GM18873 (cell line): ENCODE results near the gene LSM6.

Experiments used
- ATAC-seq: cut with Tn5 transposase; IDR thresholded peaks from one replicate; pipeline ENCODE4 v1.9.1; 2021; ENCODE audit warnings: mild to moderate bottlenecking, moderate library complexity, moderate number of reproducible peaks; ENCODE audit not compliant: unreplicated experiment, low FRiP score

The LSM6 gene

GRCh38 chr4:146183209-146183608 lies 7.7 kb downstream of the LSM6 start:
- no peak for ATAC-seq

- ATAC-seq = no peak
These were observed 10.5 kb downstream of the LSM6 start for GRCh38 chr4:146186041-146186440.

GRCh38 chr4:146186596-146186995 lies 11.1 kb downstream of the LSM6 start:
- no peak for ATAC-seq

DNA sequence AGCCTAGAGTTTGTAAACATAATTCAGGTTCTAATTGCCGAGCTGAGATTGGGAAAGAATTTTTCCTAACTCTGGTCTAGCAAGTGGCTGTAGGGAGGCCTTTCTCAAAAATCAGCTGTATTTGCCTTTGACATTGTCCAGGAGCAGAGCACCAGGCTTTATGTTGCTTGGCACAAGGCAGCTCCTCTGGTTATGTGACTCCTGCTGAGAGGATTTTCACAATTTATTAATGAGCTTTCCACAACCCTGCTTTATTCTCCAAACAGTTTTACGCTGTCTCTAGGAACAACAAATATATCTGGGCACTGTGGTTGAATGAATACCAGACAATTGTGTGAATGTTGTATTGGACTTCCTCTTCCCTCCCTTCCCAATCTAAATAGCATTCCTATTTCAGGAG lies 14.9 kb downstream of the LSM6 start:
- no peak for ATAC-seq

DNA sequence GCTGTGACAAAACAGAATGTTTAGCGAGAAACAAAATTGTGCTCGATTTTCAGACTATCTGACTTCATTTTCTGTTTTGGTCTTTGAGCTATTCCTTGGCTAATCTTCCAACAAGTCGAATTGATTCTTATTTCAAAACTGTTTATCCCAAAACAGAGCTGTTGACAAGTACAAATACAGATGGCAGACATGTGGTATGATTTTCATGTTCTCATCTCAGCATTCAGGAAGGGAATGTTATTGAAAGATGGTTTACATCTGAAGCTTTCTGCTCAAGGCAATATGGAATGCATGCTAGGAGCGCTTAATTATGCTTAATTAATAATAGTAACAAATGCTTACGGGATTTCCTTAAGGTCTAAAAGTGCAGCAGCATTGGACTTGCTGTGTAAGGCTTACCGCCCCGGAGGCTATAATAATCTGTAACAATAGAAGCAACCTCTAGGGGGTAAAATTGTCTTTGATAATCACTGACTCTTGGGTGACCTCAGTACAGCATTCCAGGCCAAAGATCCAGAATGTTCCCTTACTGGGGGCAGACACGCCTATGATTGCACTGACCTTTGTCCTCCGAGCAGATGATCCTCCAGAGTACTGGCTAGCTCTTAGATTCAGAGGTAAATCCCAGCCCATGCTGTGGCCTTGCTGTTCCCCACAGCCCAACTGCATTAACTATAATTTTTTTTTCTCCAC lies 16.4 kb downstream of the LSM6 start:
- ATAC-seq = no peak

GRCh38 chr4:146193628-146194027 lies 18.1 kb downstream of the LSM6 start:
- ATAC-seq = no peak

DNA sequence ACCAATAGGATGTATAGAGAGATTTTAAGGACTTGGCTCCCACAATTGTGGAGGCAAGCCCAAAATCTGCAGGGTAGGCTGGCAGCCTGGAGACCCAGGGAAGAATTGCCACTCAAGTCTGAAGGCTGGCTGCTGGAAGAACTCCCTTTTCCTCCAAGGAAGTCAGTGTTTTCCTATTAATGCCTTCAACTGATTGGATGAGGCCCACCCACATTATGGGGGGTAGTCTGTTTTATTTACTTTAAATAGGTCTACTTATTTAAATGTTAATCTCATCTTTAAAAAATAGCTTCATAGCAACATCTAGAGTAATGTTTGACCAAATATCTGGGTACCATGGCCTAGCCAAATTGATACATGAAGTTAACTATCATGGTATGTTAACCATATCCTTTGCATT lies 18.7 kb downstream of the LSM6 start:
- ATAC-seq = no peak

DNA sequence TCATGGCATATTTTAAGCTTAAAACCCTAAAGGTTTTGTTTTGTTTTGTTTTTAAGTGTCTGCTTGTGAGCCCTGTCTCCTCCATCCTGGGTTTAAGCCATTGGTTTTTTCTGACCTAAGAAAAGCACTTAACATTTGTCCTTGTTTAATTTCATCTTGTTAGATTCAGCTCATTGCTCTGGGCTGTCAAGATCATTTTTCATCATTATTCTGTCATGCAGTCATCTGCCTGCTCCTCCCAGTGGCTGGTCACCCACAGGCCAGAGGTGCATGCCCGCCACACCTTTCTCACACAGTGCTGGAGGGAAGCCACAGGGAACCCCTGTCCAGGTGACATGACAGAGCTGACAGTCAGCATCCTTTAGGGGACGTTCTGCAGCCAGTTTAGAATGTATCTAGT lies 27.1 kb downstream of the LSM6 start:
- ATAC-seq = no peak

GRCh38 chr4:146207410-146207809 lies 31.9 kb downstream of the LSM6 start:
- ATAC-seq = no peak

DNA sequence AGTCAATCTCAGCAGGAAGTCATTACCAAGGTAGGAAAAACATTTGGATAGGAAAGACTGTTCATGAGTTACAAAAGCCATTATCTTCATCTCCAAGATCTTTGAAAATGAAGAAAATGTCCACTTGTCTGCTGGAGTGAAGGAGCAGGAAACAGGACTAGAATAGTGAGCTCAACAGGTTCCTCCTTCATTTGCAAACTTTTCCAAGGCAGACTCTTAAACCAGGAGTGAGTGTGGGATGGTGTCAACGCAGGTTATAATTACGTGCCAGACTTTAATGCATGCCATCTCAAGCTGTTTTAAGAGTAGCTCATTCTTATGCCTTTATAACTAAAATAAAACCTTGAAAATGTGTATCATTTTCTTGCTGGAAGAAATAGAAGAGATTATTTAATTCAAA lies 35.4 kb downstream of the LSM6 start:
- no peak for ATAC-seq

DNA sequence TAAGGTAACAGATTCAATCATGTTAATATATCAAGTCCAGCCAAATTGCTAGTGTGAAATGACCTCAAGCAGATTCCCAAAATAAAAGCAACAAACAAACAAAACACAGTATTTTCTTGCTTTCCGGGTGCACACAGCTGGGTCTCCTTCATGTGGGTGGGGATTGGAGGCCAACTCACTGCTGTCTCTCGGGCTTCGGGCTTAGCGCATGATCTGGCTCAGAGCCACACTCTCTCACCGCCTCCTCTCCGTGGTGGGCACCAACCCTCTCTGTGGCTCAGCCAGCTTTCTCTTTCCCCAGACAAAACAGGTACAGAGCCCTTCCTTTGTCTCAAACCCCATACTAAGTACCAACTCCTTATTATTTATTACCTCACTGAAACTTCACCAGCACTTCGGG lies 35.9 kb downstream of the LSM6 start:
- no peak for ATAC-seq

DNA sequence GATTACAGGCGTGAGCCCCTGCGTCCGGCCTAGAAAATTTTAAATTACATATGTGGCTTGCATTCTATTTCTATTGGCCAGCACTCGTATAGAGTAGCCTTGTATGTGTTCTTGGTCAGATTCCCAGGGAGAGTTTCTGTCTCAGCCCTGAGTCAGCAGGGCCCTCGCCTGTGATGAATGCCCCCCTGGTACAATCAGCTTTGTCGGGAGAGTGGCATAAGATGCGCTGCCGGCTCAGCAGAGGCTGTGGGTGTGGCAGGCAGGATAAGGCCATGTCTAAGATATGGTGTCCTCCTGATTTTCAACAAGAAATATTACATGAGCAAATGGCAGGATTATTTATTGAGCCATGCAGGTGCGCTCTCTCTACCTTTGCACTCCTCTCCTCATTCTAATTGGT lies 37.3 kb downstream of the LSM6 start:
- ATAC-seq = no peak

GRCh38 chr4:146214238-146214637 lies 38.7 kb downstream of the LSM6 start, which contains the start of gene REELD1:
REELD1 (plus strand) TSS chr4:146214538; CDS start chr4:146216953, 2,415 bp downstream.
- ATAC-seq = no peak

DNA sequence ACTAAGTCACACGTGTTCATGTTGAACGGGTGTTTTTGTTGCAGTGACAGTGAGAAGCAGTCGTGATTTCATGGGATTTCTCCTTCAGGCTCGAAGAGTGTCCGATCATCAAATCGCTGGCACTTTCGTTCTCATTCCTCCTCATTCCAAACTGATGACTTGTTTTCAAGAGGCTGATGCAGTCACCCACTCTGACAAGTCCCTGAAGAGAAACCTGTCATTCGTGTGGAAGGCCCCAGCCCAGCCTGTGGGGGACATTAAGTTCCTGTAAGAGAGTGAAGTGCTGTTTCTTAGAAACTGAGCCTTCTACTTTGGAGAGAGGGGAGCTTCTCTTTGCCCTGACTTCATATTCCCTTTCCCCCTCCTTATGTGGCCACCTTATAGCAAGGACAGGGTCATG lies 46.8 kb downstream of the LSM6 start:
- no peak for ATAC-seq

- ATAC-seq = no peak
These were observed 48.9 kb downstream of the LSM6 start for GRCh38 chr4:146224326-146224966.

DNA sequence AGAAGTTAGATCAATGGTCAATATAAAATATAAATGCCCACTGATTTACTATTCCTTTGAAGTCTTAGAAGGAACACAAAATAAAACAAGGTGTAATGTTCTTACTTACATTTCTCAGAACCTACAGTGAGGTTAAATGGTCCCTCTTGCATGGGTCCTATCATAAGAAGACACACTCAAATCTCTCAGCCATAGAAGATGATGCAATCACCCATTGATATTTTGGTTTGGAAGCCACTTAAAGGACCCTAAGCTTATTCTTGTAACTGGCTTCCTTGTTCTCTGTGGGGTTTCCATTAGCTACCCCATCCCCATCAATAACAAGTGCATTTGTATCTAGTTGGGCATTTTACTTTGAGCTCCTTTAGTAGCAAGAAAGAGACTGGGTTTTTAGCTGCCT lies 53.9 kb downstream of the LSM6 start:
- ATAC-seq = no peak

- no peak for ATAC-seq
These were observed 56.7 kb downstream of the LSM6 start for GRCh38 chr4:146232131-146232722.

DNA sequence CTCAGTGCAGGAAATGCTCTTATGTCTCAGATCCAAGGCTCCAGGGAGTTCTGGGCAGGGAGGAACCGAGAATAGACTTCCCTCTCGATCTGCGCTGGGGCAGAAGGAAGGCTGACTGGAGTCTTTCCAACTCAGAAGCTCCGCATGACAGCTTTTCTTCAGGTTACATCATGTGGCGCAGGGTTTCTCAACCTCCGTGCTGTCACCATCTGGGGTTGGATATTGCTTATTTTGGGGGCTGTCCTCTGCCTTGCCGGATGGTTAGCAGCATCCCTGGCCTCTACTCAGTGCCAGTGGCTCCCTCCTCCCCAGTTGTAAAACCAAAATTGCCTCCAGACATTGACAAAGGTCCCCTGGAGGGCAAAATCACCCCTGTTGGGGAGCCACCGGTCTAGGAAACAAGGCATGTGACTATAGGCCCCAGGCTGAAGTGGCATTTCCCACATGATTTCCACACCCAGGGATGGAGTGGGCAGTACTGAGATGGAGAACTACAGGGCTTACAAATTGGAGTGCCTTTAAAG lies 60.2 kb downstream of the LSM6 start:
- ATAC-seq = no peak

DNA sequence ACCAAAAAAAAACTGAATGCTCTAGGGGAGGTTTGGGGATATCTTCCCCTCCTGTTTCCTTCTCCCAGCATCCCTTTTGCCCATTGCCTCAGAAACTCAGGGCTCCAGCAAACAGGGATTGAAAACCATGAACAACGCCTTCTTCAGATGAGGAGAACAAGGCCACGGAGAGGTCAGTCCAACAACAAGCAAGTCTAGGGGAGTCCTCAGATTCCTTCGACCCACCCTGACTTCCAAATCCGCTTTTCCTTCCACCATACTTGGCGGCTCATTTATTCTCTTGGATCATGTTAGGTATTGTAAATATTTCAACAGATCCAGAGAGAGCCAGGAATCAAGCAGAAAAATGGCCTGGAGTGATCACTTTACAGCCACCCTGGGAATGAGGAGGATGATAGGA lies 60.7 kb downstream of the LSM6 start:
- no peak for ATAC-seq

DNA sequence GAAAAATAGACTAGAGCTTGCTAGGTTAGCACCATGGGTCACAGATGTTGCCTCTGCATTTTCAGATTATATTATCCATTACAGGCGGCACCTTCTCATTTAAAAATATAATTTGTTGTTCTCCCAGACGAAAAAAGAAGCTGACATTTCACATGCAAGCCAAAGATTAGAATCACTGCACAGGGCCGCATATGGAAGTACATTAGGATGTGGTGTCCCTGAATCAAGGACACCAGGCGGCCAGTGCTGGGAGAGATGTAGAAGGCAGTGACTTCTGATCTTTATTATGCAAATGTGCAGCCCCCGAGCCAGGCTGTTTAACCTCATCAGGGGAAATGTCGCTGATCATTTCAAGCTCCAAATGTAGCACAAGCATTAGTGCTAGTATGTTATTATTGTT lies 61.6 kb downstream of the LSM6 start:
- ATAC-seq = no peak

DNA sequence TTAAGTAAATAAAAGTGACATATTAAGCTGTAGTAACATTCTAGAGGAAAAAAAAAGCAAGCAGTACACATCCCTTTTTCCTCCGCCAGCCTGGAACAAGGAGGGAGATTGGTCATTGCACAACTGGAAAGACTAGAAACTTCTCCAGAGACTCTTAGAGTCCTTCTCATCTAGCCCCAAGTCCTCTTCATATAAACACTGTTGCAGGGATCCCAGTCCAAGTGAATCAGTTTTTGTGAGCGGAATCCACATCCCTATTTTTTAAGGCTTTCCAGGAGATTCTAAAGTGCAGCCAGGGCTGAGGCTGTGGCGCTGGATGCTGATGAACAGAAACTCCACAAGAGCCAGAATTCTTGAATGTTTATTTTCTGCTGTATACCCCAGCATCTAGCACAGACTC lies 62.6 kb downstream of the LSM6 start:
- ATAC-seq = no peak
